Mesothelial cell of epicardium (in vitro differentiated cells): ENCODE results near the gene DNAJA3. TPM values are rescaled to one million over a fixed set of nuclear protein-coding genes. Genes with fewer than 3 reads are reported as not detected.

Source experiments
- DNase-seq, 2 experiments: peaks; one replicate each; pipeline ENCODE4 v3.0.0; 2021; ENCODE audit warnings: low spot score in 2 of 2; ENCODE audit not compliant: unreplicated experiment in 2 of 2
- H3K27ac Mint-ChIP-seq: 2 replicates; pipeline ENCODE4 v1.8.0; 2021; ENCODE audit warnings: mixed read lengths
- H3K27me3 Mint-ChIP-seq: 2 replicates; pipeline ENCODE4 v1.8.0; 2021; ENCODE audit warnings: low read depth, mixed read lengths
- H3K36me3 Mint-ChIP-seq: 2 replicates; pipeline ENCODE4 v1.8.0; 2021; ENCODE audit warnings: mixed read lengths
- H3K4me1 Mint-ChIP-seq: 2 replicates; pipeline ENCODE4 v1.8.0; 2021; ENCODE audit warnings: mixed read lengths
- H3K4me3 Mint-ChIP-seq: 2 replicates; pipeline ENCODE4 v1.8.0; 2021; ENCODE audit warnings: mild to moderate bottlenecking, moderate library complexity, mixed read lengths
- H3K9me3 Mint-ChIP-seq: 2 replicates; pipeline ENCODE4 v1.8.0; 2021; ENCODE audit warnings: mixed read lengths
- total RNA-seq: library from RNA; stranded (reverse); gene quantifications from 3 replicates; pipeline ENCODE4 v1.2.1, GENCODE V29; 2021
- TF ChIP-seq, protein P1 (sequence below): fragments of 200-600 bp; sonication (generic); IDR thresholded peaks from one replicate; pipeline ENCODE4 v1.5.0; 2021; ENCODE audit warnings: antibody characterized with exemption; ENCODE audit not compliant: unreplicated experiment

The DNAJA3 gene
- total RNA-seq, 1 donor from 2014 or later = 35.3 TPM

DNA sequence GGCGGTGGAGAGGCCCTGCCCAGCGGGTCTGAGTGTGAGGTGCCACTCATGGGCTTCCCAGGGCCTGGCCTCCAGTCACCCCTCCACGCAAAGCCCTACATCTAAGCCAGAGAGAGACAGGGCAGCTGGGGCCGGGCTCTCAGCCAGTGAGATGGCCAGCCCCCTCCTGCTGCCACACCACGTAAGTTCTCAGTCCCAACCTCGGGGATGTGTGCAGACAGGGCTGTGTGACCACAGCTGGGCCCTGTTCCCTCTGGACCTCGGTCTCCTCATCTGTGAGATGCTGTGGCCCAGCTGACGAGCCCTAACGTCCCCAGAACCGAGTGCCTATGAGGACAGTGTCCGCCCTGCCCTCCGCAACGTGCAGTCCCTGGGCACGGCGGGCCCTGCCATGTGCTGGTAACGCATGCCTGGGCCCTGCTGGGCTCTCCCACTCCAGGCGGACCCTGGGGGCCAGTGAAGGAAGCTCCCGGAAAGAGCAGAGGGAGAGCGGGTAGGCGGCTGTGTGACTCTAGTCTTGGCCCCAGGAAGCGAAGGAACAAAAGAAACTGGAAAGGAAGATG is 42.8 kb upstream of the DNAJA3 start:
- H3K4me3 Mint-ChIP-seq = no peak overlapping the region
- peaks cover 2% of the 10 kb centered on the region for H3K36me3 Mint-ChIP-seq
- no peaks in the 10 kb centered on the region for H3K9me3 Mint-ChIP-seq
- TF ChIP-seq, protein P1, sequence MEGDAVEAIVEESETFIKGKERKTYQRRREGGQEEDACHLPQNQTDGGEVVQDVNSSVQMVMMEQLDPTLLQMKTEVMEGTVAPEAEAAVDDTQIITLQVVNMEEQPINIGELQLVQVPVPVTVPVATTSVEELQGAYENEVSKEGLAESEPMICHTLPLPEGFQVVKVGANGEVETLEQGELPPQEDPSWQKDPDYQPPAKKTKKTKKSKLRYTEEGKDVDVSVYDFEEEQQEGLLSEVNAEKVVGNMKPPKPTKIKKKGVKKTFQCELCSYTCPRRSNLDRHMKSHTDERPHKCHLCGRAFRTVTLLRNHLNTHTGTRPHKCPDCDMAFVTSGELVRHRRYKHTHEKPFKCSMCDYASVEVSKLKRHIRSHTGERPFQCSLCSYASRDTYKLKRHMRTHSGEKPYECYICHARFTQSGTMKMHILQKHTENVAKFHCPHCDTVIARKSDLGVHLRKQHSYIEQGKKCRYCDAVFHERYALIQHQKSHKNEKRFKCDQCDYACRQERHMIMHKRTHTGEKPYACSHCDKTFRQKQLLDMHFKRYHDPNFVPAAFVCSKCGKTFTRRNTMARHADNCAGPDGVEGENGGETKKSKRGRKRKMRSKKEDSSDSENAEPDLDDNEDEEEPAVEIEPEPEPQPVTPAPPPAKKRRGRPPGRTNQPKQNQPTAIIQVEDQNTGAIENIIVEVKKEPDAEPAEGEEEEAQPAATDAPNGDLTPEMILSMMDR = no peak
- peaks cover 28% of the 10 kb centered on the region for H3K4me1 Mint-ChIP-seq
- no peak for DNase-seq
- no peaks in the 10 kb centered on the region for H3K27me3 Mint-ChIP-seq
- peak overlapping the region; percentile 25 for H3K27ac Mint-ChIP-seq

DNA sequence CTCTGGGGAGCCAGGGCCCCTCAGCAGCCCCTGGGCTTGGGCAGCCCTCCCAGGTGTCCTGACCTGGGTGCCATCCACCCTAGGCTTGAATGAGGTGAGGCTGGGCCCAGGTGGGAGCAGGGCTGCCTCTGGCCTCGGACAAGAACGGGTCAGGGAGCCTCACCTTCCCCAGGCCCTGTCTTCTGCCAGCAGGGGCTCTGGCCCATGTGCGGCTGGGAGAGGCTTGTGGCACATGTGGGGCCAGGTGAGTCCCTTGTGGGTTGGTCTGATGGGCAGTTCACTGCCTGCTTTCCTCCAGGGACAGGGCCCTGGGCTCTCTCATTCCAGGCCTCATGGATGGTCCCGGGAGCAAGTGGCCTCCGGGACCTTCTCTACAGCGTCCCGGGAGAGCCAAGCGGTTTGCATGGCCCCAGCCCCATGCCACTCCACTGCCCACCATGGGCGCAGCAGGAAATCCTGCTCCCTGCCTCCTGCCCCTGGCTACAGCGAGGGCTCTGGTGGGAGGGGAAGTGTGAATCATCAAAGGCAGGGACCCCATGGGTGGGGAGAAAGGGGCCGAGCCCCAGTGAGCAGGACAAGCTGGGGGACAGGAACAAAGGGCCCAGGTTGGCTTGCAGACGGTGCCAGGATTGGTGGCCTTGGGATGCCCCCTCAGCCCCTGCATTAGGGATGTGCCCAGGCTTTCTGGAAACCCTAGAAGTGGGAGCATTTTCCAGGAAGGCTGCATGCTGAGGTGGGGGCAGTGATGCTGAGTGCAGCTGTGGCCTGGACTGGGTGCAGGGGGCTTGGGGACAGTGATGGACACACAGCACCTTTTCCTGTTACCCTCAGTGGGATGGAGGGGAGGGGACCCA is 41.9 kb upstream of the DNAJA3 start:
- Mint-ChIP-seq H3K4me1 (peaks cover 28% of the 10 kb centered on the region), H3K27ac (peak overlapping the region; percentile 76), H3K4me3 (no peak overlapping the region), H3K9me3 (no peaks in the 10 kb centered on the region), H3K27me3 (no peaks in the 10 kb centered on the region), H3K36me3 (peaks cover 2% of the 10 kb centered on the region)
- DNase-seq = no peak
- TF ChIP-seq, protein P1 = no peak

DNA sequence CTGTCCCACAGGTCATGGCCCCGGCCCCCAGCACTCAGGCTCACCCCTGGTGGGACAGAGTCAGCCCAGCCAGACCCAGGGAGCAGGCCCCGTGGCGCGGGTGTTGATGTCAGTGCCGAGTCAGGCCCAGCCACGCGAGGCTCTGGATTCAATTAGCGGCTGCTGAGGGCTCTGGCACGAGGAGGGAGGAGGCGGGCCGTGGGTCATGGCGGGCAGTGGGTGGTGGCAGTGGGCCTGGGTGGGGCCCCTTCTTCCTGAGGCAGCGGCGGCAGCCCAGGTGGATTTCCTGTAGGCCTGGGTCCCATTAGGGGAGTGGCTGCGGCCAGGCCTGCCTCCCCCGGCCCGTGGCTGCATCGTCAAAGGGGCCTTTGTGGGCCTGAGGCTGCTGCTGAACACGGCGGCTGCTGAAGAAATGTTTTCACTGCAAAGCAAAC is 41.1 kb upstream of the DNAJA3 start:
- Mint-ChIP-seq H3K4me1 (peaks cover 35% of the 10 kb centered on the region), H3K4me3 (no peak overlapping the region), H3K36me3 (peaks cover 2% of the 10 kb centered on the region), H3K27ac (peak overlapping the region; percentile 76), H3K27me3 (no peaks in the 10 kb centered on the region), H3K9me3 (no peaks in the 10 kb centered on the region)
- DNase-seq = no peak
- TF ChIP-seq, protein P1 = no peak

DNA sequence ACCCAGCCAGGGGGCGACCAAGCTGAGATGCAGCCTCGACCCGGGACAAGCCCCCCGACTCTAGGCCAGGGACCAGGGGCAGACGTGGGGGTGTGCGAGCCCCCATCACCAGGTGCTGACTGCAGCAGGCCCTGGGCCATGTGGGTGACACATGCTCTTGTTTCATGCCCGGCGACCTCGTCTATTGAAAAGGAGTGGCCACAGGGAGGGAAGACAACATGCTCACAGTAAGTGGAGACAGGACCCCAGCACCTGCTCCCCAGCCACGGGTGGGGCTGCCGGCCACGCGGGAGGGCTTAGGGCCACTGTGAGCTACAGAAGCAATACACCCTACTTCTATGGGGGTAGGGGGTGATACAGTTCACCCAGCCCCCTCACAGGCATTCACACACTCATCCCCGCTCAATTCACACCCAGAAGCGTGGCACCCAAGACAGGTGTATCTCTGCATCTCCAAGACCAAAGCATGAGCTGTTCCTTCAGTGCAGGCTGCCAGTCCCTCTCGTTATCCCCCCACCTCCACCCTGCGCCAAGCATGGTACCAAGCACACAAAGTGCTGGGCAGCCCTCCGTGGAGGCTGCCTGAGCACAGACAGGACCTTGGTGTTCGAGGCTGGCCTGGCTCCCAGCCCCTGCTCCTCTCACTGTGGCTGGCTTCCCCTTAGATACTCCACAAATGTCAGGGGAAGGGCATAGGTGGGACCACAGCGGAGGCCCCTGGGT is 40.4 kb upstream of the DNAJA3 start:
- no peak overlapping the region for H3K4me3 Mint-ChIP-seq
- H3K27ac Mint-ChIP-seq = peak overlapping the region; percentile 76
- H3K4me1 Mint-ChIP-seq = peaks cover 39% of the 10 kb centered on the region
- H3K36me3 Mint-ChIP-seq = peaks cover 2% of the 10 kb centered on the region
- DNase-seq = no peak
- no peaks in the 10 kb centered on the region for H3K9me3 Mint-ChIP-seq
- TF ChIP-seq, protein P1 = no peak
- no peaks in the 10 kb centered on the region for H3K27me3 Mint-ChIP-seq

DNA sequence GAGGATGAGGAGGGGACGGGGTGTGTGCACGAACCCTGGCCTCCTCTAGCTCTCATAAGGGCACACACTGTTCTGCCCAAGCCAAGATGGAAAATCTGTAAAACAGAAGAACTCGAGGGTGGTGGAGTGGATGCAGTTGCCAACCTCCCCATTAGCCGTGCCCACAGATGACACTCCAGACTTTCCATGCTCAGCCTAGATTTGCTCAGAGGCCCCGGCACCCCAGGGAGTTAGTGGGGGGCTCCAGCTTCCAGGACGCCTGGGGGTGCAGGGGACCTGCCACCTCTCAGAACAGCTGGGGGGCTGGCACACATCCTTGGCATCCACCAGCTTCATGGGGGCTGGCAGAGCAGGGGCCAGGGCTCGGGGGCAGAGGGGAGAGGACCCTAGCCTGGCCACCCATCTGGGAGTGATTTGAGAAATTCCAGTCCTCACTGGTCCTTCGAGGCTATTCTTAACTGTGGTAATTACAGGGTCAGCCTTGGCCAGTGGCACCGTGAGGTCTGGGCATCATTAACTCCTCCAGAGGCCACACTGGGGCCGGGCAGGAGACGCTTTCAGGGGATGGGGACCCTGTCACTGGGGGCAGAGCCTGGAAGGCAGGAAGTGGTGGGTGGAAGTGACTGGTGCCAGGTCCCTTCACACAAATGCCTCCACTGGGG is 39.7 kb upstream of the DNAJA3 start:
- Mint-ChIP-seq H3K9me3 (no peaks in the 10 kb centered on the region), H3K36me3 (peaks cover 2% of the 10 kb centered on the region), H3K27me3 (no peaks in the 10 kb centered on the region), H3K4me3 (no peak overlapping the region), H3K4me1 (peaks cover 41% of the 10 kb centered on the region), H3K27ac (peak overlapping the region; percentile 43)
- TF ChIP-seq, protein P1 = no peak
- DNase-seq = no peak
